GM21576 (cell line): ENCODE data around the gene UGT1A4.
"Not testable (repeated sequence)": the region's sequence is repeated elsewhere in the genome, so short reads cannot be mapped to it uniquely, and the experiment has no call there.

Experiments used
- ATAC-seq: cut with Tn5 transposase; IDR thresholded peaks from one replicate; pipeline ENCODE4 v1.9.1; 2021; ENCODE audit warnings: mild to moderate bottlenecking, moderate library complexity; ENCODE audit not compliant: unreplicated experiment

Gene UGT1A4

GRCh38 chr2:233746475-233747282 is 28.1 kb downstream of the UGT1A4 start:
- no peak for ATAC-seq

GRCh38 chr2:233747283-233747544 is 28.7 kb downstream of the UGT1A4 start:
- no peak for ATAC-seq

GRCh38 chr2:233750689-233751088 is 32.2 kb downstream of the UGT1A4 start:
- not testable (repeated sequence) for ATAC-seq

GRCh38 chr2:233751212-233752009 is 32.9 kb downstream of the UGT1A4 start:
- not testable (repeated sequence) for ATAC-seq

GRCh38 chr2:233754872-233755611 is 36.5 kb downstream of the UGT1A4 start:
- no peak for ATAC-seq

- no peak for ATAC-seq
Observed at GRCh38 chr2:233756429-233757081, 38.0 kb downstream of the UGT1A4 start.

- no peak for ATAC-seq
Observed at GRCh38 chr2:233758141-233758540, 39.6 kb downstream of the UGT1A4 start.

- ATAC-seq, result no peak
Observed at GRCh38 chr2:233758849-233759248, 40.3 kb downstream of the UGT1A4 start.

- no peak for ATAC-seq
Observed at GRCh38 chr2:233760043-233760442, 41.5 kb downstream of the UGT1A4 start, which contains the start of gene UGT1A1. Gene UGT1A1, plus strand, starts transcription at chr2:233760270. Its CDS starts 18 bp downstream, at chr2:233760288.

- no peak for ATAC-seq
Observed at GRCh38 chr2:233761040-233761769, 42.7 kb downstream of the UGT1A4 start.

GRCh38 chr2:233764264-233764663 is 45.7 kb downstream of the UGT1A4 start:
- no peak for ATAC-seq

GRCh38 chr2:233764761-233765160 is 46.2 kb downstream of the UGT1A4 start:
- ATAC-seq, result no peak

- no peak for ATAC-seq
Observed at GRCh38 chr2:233766416-233766815, 47.9 kb downstream of the UGT1A4 start.

- ATAC-seq, result no peak
Observed at GRCh38 chr2:233768076-233768475, 49.5 kb downstream of the UGT1A4 start.

GRCh38 chr2:233769260-233769659 is 50.7 kb downstream of the UGT1A4 start:
- ATAC-seq, result no peak

GRCh38 chr2:233772153-233772552 is 53.6 kb downstream of the UGT1A4 start:
- ATAC-seq, result no peak

- no peak for ATAC-seq
Observed at GRCh38 chr2:233772583-233772982, 54.0 kb downstream of the UGT1A4 start.

GRCh38 chr2:233773854-233774253 is 55.3 kb downstream of the UGT1A4 start:
- no peak for ATAC-seq

GRCh38 chr2:233775414-233775813 is 56.9 kb downstream of the UGT1A4 start:
- ATAC-seq, result no peak

GRCh38 chr2:233778030-233778429 is 59.5 kb downstream of the UGT1A4 start, which contains the start of gene MROH2A:
Gene MROH2A, plus strand, starts transcription at chr2:233778330. Its CDS starts 1,029 bp downstream, at chr2:233779359.
- no peak for ATAC-seq
